NCI-H748 (cell line): ENCODE results near the gene SLC9A3.
"Not testable (repeated sequence)": the region's sequence is repeated elsewhere in the genome, so short reads cannot be mapped to it uniquely, and the experiment has no call there.

ENCODE experiments used
- DNase-seq: peaks from one replicate; lab custom pipeline; 2025; ENCODE audit not compliant: unreplicated experiment; lab: John Stamatoyannopoulos, UW

Gene SLC9A3

DNA sequence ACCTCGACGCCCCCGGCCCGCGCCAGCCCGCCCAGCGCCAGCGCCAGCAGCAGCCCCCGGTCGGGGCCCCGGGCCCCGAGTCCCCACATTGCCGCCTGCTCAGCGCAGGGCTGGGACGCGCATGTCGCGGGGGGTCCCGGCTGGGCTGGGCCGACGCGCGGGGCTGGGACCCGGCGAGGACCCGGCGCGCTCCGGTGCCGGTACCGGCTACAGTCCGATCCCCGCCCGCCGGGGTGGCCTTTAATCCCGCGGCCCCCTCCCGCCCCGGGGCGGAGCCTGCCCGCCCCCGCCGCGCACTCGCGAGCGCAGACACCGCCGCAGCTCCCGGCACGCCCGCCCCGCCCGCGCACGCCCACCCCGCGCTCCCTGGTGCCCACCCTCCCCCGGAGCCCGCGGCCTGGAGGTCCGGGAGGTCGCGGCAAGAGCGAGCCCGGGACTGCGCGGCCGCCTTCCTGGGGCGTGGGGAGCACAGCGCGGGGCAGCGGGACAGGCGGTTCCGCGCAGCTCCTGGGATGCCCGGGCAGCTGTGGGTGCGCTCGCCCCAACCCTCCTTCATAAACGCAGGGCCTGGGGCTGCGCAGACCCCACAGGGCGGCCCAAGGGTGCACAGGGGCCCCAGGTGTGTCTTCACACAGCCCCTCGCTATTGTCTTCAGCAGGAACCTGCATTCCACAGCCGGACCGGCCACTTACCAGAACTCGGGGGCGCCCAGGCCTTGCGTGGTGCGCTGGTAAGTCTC, at the start of gene SLC9A3:
TSS of gene SLC9A3 (minus strand) at position 216 of the 739 bp plus-strand sequence.
- DNase-seq = no peak

DNA sequence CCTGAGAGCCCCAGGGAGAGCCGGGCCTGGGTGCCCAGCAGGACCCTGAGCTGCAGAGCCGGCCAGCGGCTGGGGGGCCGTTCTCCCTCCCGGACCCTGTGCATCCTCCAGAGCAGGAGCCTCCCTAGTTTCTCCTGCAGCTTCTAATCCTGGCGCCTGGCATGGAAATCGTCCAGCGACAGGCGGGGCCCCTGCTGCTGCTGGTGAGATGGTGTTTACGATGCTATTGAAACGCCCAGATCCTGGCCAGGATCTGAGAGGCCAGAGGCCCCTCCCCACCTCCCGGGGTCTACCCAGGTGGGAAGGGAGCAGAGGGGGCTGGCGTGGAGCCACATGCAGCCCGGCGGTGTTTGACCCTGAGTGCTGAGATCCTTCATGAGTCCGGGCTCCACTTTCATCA, 49.7 kb upstream of the SLC9A3 start:
- DNase-seq = peak; percentile 98

DNA sequence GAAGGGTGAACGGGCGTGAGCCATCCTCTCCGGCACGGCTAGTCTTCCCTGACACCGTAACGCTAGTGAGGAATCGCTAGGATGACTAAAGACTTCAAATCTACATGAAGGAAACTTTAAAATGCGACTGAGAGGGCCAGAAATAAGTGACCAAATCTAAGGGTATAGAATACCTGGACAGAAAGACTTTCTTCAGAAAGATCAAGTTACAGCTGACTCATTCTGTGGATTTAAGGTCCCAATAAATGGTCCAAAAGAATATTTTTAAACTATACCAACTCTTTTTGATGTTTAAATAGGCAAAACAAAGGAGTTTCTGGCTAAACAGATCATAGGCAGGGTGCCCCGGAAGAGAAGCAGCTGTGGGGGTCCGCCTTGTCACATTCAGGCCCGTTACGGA, 49.0 kb upstream of the SLC9A3 start:
- DNase-seq = no peak

DNA sequence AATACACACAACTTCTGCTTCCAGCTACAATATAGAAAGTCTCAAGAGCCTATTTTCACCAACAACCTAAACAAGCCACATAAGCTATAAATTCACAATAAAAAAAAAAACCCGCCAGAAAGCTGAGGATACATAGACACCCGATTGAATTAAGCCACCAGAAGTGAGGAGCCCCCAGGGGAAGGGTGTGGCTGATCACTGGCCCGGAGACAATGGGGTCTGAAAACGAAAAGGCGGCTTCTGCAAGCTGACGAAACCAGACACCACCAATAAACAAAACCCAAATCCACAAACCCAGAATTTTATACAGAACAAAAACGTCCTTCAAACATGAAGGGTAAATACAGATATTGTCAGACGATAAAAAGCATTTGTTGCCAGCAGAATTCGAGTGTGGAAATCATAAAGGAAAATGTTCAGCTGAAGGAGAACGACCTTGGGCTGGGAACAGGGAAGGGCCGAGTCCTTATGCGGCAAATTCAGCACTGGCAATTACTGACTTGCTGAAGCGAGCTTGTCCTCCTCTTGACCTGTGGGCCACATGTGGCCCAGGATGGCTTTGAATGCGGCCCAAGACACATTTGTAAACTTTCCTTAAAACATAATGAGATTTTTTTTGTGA, 48.3 kb upstream of the SLC9A3 start:
- peak; percentile 100 for DNase-seq

DNA sequence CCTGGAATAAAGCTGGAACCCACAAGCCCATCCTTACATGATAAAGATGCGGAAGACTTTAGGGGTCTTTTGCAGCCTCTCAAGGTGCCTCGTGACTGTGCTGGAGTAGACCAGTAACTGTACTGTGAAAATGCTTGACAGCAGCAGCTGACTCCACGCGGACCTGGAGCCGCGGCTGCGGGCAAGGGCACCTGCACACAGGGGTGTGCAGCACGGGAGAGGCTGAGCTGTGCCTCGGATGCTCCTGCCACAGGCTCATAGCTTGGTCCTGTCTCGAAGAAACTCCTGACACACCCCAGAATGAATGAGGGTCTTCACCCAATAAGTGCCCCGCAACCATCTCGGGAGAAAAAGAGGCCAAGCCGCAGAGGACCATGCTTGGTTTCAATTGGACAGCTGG, 47.5 kb upstream of the SLC9A3 start:
- peak; percentile 87 for DNase-seq

DNA sequence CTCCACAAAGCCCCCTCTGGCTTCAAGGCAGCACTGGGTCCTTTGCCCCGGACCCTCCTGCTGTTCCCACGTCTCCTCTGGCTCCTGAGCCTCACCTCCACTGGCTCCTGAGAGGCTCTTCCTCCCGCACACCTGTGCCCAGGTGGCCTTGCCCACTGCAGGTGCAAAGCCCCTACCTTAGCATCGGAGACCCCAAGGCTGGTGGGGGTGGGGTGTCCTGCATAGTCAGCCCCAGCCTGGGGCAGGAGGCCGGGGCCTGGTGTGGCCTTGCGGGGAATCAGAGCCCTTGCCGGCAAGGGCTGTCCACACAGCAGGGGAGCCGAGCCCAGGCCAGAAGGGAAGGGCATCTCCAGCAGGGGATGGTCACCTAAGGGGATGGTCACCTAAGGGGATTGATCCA, 46.6 kb upstream of the SLC9A3 start:
- no peak for DNase-seq

DNA sequence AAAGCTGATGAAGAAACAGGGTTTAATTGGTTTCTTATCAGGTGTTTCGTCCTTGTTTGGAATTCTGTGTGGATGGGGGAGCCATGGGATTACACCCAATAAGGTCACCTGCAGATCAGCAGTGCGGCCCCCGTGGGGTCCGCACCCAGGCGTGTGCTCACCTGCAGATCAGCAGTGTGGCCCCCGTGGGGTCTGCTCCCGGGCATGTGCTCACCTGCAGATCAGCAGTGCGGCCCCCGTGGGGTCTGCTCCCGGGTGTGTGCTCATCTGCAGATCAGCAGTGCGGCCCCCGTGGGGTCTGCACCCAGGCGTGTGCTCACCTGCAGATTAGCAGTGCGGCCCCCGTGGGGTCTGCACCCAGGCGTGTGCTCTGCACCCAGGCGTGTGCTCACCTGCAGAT, 46.2 kb upstream of the SLC9A3 start:
- no peak for DNase-seq

DNA sequence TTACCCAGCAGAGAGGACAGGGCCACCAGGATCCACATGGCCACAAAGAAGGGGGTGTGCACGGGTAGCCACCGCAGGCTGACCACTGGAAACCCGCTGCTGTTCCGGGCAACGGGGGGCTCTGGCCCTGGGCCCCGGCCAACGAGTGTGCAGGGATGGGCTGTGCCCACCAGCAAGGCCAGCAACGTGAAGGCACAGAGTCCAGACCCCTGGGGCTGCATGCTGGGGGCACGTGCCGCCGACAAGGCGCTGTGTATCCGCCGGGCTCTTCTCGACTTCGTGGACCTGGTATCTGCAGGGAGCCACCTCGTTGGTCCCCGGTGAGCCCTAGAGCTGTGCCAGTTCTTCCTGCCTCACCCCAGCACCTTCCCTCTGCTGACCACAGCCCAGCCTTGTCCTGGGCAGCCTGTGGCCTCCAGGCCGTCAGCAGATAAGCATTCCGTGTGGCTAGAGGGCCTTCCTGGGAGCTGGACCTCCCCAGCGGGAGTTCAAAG, 45.7 kb upstream of the SLC9A3 start:
- no peak for DNase-seq

DNA sequence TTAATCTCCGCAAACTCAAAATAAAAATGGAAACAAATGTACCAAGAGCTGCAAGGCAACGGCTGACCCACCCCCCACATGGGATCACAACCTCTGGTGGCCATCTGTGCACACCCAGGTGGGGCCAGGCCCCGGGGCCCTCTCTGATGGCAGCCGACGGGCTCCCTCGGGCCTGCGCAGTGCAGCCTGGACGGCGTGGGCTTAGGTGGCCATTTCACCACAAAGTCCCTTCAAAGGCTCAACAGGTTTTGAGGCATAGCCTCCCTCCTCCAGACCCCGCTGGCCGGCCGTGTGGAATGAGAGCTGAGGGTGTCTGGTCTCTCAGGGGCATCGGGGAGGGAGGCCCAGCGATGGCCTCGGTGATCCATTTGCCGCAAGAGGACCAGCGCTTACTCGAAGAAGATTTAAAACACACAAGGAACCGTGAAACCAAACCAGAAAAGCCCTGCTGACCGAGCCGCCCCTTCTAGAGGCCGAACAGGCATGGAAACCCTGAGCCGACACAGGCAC, 45.2 kb upstream of the SLC9A3 start:
- no peak for DNase-seq

DNA sequence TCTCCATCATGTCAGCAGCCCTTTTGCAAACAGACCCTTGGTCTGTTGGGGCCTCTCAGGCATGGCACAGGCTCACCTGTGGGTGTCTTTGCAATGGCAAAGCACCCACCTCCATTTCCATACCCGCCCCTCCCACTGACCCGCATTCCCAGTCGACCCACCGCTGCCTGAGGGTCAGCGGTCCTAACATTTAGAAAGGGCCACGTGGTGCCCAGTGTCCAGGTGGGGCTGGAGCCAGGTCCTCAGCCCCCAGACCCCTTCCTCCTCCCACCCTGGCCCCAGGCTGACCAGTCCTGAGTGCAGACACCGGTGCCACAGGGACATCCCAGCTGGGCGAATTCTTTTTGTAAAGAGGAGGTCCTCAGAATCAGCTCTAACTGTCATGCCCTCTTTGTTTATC, 44.6 kb upstream of the SLC9A3 start:
- no peak for DNase-seq

DNA sequence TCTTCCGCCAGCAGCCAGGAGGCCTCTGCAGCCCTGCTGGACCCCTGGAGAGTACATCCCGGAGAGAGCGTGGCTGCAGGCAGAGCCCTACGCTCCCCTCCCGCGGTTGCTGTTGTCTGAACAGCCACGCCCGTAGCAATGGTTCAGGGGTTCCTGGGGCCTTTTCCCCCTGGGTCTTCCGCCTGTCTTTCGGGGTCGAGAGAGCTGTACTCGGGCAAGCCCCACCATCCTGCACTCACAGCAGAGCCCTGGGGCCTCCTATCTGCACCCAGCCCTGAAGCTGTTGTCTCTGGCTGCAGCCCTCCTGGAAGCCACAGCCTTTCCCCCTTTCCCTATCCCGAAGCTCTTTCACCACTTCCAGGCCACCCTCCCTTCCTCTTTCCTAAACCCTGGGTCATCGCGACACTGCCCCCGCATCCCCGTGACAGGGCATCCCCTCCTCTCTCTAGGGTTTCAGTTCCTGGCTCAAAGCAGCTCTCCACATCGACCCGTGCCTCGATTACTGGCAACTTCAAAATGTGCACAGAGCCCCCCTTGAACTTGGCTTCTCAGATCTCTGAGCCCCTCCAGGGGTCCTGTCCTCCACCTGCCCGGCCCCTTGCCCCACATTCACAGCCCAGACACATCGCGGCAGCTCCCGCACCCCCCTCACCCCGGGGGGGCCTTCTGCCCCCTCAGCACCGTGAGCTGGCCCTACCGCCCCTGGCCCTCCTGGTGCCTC, 44.0 kb upstream of the SLC9A3 start:
- DNase-seq = peak; percentile 46

DNA sequence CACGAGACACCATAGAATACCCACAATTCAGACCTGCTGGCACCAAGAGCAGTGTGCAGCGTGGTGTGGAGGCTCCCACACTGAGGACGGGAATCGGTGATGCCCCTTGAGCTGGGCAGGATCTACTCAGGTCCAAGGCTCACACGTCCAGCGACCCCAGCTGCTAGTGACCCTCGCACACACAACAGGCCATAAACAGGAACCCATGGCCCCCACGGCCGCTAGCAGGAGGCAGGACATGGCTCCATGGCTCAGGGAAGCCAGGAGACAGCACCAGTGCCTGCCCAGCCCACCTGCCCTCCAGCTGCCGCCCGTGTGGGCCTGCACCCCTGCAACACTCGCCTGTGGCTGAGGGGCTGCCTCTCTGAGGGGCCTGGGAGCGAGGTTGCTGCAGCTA, 43.4 kb upstream of the SLC9A3 start:
- DNase-seq = no peak

DNA sequence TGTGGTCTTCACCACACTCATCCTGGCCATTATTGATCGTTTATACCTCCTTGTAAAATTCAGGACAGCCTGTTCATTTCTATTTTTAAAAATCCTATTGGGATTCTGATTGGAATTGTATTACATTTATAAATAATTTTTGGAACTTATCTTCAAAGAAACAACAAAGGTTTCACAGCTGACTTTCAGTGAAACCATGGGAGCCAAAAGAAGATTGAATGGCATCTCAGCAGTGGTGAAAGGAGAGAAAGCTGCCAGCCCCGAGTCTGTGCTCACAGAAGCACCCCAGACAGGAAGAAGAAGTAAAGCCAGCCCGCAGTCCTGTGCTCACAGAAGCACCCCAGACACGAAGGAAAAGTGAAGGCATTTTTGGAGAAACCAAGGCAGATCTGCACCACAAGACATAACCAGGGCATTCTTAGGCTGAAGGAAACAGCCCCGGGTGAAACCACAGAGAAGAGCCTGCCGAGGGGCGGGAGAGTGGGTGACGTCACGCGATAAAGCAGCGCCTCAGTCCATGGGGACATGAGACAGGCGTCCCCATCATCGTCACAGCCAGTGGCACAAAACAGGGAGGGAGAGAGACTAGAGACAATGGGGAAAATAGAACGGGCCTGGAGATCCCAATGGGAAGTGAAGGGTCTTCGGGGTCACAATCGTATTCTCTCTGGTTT, 42.5 kb upstream of the SLC9A3 start:
- DNase-seq = no peak

DNA sequence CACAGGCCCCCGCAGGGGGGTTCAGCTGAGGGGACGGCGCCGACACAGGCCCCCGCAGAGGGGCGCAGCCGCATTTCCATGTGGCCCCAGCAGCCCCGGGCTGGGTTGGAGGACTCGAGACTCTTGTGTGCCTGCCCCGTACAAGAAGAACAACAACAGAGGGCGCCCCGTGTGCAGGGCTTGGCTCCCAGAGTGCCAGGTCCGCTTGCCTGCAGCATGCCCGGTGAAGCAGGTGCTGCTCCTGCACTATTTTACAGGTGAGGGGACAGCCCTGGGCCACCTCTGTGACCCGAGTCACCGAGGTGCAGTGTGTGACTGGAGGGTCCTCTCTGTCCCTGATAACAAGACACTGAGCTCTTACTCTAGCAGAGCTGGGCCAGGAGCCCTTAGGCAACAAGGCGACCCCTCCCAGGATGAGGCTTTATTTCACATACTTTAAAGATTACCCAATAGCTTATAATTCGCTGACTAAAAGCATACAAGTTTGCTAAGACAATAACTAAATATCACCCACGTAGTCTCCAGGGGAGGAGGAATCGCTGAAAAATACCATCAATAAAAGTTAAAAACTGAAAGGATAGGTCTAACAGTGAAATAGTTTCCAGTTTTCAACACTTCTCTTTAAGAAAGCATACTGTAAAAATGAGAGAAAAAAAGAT, 41.7 kb upstream of the SLC9A3 start:
- DNase-seq = peak; percentile 56

DNA sequence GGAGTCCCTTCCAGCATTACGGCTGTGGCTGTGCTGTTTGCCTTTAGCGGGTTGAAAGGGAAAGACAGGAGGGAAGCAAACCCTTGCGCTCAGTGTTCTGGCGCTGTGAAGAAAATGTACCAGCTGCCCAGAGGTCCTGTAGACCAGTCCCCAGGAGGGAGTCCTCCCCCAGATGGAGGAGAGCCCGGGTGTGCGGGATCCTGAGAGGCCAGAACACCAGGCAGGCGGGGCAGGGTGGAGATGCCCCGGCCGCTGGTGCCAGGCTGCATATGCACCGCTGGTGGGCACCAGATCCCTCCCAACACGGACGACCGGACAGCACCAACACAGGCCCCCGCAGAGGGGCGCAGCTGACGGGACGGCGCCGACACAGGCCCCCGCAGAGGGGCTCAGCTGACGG, 37.2 kb upstream of the SLC9A3 start:
- DNase-seq = no peak

DNA sequence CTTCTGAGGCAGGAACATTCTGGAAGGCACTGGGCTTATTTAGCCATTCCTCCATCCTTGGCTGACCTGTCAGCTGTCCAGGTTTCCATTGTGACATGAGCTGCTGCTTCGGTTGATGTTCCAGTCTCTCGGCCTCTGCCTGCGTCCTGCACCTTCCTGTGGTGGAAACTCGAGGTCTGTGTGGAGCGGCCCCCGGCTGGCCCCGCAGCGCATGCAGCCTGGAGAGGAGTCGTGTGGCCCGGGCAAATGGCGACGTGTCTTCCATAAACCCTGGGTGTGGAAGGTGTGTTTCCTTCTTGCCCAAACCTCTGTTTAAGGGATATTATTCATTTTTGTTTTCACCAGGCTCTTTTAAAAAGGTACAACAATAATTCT, 36.5 kb upstream of the SLC9A3 start:
- DNase-seq = no peak

DNA sequence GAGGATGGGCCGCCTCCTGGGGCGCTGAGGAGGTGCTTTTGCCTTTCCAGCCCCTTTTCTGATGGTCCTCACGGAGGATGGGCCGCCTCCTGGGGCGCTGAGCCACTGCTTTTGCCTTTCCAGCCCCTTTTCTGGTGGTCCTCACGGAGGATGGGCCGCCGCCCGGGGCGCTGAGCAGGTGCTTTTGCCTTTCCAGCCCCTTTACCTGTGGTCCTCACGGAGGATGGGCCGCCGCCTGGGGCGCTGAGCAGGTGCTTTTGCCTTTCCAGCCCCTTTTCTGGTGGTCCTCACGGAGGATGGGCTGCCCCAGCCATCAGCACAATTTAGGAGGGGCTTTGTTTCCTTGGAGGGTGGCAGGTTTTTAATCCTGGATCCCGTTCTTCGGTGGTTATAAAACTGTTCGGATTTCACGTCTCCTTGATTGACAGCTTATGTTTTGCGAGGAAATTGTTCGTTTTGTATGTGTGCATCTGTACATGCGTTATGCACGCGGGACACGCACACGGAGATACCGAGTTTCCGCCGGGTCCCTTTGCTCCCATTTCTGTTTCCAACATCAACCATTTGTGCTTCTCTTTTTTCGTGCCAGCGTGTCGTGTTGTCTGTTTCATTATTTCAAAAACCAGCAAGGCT, 34.7 kb upstream of the SLC9A3 start:
- no peak for DNase-seq

DNA sequence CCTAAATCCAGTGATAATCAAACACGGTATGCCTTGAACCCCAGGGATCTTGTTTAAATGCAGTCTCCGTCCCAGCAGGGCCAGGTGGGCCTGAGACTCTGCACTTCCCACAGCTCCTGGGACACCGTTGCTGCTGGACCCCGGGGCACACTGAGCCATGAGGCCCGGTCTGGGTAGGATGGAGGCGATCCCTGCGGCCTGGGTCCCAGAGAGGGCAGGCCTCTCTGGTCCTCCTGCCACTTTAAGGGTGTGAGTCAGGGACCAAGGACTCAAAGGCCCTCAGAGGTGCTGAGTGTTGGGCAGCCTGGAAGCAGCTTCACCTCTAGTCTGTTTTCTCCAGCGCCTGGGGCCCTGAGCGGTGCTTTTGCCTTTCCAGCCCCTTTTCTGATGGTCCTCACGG, 34.1 kb upstream of the SLC9A3 start:
- no peak for DNase-seq

DNA sequence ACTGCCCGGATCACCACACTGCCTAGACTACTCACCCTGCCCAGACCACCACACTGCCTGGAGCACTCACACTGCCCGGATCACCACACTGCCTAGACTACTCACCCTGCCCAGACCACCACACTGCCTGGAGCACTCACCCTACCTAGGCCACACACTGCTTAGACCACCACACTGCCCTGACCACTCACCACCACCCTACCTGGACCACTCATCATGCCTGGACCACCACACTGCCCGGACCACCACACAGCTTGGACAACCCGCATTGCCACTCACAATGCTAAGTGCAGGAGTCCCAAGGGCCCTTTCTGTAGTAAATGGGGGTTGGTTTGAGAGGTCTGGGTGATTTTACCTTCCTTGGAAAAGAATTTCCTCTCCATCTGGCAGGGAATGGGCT, 33.7 kb upstream of the SLC9A3 start:
- not testable (repeated sequence) for DNase-seq

DNA sequence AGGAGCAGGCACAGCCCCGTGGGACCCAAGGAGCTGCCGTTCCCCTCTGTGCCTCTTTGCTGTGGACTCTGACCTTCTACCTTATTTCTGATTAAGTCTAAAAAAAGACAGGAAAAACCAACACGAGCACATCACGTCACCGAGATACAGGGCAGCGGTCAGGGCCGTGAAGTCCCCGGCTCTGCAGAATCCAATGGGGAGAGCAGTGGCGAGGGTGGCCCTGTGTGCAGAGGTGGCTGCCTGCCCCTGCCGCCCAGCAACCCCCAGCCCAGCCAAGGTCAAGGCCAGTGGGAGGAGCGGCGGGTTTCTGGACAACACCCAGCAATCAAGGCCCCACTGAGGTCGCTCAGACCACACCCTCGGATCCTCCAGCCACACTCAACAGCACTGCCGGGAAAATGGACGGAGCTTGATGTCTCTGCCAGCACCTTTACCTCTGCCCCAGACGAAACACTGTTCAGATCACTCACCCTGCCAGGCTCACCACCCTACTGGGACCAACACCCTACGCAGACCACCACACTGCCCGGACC, 32.7 kb upstream of the SLC9A3 start:
- DNase-seq = no peak
